BJ (cell line): Measurements from ENCODE around the gene C11orf52. TPM values are rescaled to one million over a fixed set of nuclear protein-coding genes. Genes with fewer than 3 reads are reported as not detected.

Experiments
- CTCF ChIA-PET: fragments of 350-600 bp; formaldehyde crosslinking; extraction: SDS; loops from one replicate; lab custom pipeline; 2021; ENCODE audit warnings: antibody characterized with exemption, inconsistent platforms; lab: Yijun Ruan, JAX
- POLR2A ChIA-PET: fragments of 300-600 bp; sonication (Branson Sonifier 250); formaldehyde crosslinking; extraction: SDS; loops from one replicate; lab custom pipeline; 2021; ENCODE audit warnings: antibody characterized with exemption; lab: Charles Lee
- DNase-seq: peaks from one replicate; pipeline ENCODE4 v3.0.0-alpha.2; 2011; ENCODE audit warnings: low read depth
- H3K27me3 ChIP-seq: 2 replicates; pipeline ENCODE4 v1.6.0; 2011; ENCODE audit warnings: low read length; ENCODE audit not compliant: control insufficient read depth, insufficient read depth
- H3K36me3 ChIP-seq: 2 replicates; pipeline ENCODE4 v1.5.1; 2011; ENCODE audit warnings: low read length; ENCODE audit not compliant: control insufficient read depth, insufficient read depth
- H3K4me3 ChIP-seq: 2 replicates; pipeline ENCODE4 v1.5.1; 2011; ENCODE audit warnings: low read depth, mild to moderate bottlenecking, control low read depth, low read length
- CTCF ChIP-seq: IDR thresholded peaks from 2 replicates; pipeline ENCODE4 v1.5.1; 2011; ENCODE audit warnings: low read depth, mild to moderate bottlenecking, control low read depth, inconsistent platforms, low read length, moderate library complexity; ENCODE audit not compliant: insufficient read depth
- polyA plus RNA-seq: library from polyadenylated mRNA; depleted of rRNA; stranded (reverse); fragments of >200 nt; gene quantifications from 2 replicates; pipeline ENCODE4 v1.2.3, GENCODE V29; 2011

C11orf52 gene
- polyA plus RNA-seq, 1 experiment: 2.9 TPM

- ChIA-PET POLR2A (no interaction called here), CTCF (interaction anchor here (1.2 to 6.3 kb wide), 6 partner anchors 23 to 60 kb away, joined by 3 to 65 read pairs (median 4); no protein-coding TSS in a partner anchor)
- no peak for TF ChIP-seq CTCF
- no peaks in the 10 kb centered on the region for H3K36me3 ChIP-seq
- no peaks in the 10 kb centered on the region for H3K27me3 ChIP-seq
- H3K4me3 ChIP-seq: peak overlapping the region; percentile 52
- DNase-seq: no peak
Measured at GRCh38 chr11:111937844-111938243, 19.1 kb downstream of the C11orf52 start.

- ChIA-PET POLR2A (interaction anchor here (0.6 kb wide), 1 partner anchor 78 kb away, joined by 4 read pairs; no protein-coding TSS in a partner anchor), CTCF (interaction anchor here (0.8 to 6.3 kb wide), 5 partner anchors 23 to 68 kb away, joined by 3 to 65 read pairs (median 3); partner anchors contain the start of gene ALG9)
- Histone ChIP-seq H3K36me3 (no peaks in the 10 kb centered on the region), H3K27me3 (no peaks in the 10 kb centered on the region), H3K4me3 (no peak overlapping the region; the same call in 1 of the 2 replicates)
- no peak for TF ChIP-seq CTCF
- DNase-seq: no peak
Measured at GRCh38 chr11:111938687-111939160, 20.0 kb downstream of the C11orf52 start.

- CTCF ChIA-PET: interaction anchor here (1.6 to 2.8 kb wide), 3 partner anchors 8 to 57 kb away, joined by 5 to 11 read pairs (median 7); no protein-coding TSS in a partner anchor
- TF ChIP-seq CTCF: no peak
- Histone ChIP-seq H3K4me3 (no peak overlapping the region), H3K27me3 (no peaks in the 10 kb centered on the region), H3K36me3 (no peaks in the 10 kb centered on the region)
- DNase-seq: no peak
- POLR2A ChIA-PET: interaction anchor here (1.0 kb wide), 1 partner anchor 13 kb away, joined by 5 read pairs; no protein-coding TSS in a partner anchor
Measured at GRCh38 chr11:111939836-111940604, 21.3 kb downstream of the C11orf52 start.

GRCh38 chr11:111941963-111942362 is 23.2 kb downstream of the C11orf52 start:
- no peaks in the 10 kb centered on the region for H3K27me3 ChIP-seq
- no peak for TF ChIP-seq CTCF
- no peak for DNase-seq
- CTCF ChIA-PET: interaction anchor here (1.0 to 2.8 kb wide), 2 partner anchors 10 to 23 kb away, joined by 3 to 11 read pairs; partner anchors contain the start of gene C11orf52
- H3K4me3 ChIP-seq: no peak overlapping the region
- POLR2A ChIA-PET: no interaction called here
- no peaks in the 10 kb centered on the region for H3K36me3 ChIP-seq

GRCh38 chr11:111942829-111943228 is 24.1 kb downstream of the C11orf52 start:
- no peaks in the 10 kb centered on the region for H3K36me3 ChIP-seq
- TF ChIP-seq CTCF: no peak
- no peaks in the 10 kb centered on the region for H3K27me3 ChIP-seq
- DNase-seq: no peak
- CTCF ChIA-PET: interaction anchor here (1.0 to 2.8 kb wide), 2 partner anchors 11 to 24 kb away, joined by 3 to 11 read pairs; partner anchors contain the start of gene C11orf52
- H3K4me3 ChIP-seq: no peak overlapping the region
- POLR2A ChIA-PET: no interaction called here
